IMR-90 (cell line): ENCODE results near the gene TGFBI. TPM values are rescaled to one million over a fixed set of nuclear protein-coding genes. Genes with fewer than 3 reads are reported as not detected.

ENCODE experiments used
- ATAC-seq: fragments of 200-7000 bp; cut with Tn5 transposase; 2 replicates; pipeline ENCODE4 v1.9.1; 2020; ENCODE audit warnings: low read depth, mild to moderate bottlenecking, moderate library complexity
- BruUV-seq: library from RNA; stranded (reverse); fragments of 400-500 nt; replicated peaks from 2 replicates; lab custom pipeline; 2021; lab: Mats Ljungman, UMichigan
- CTCF ChIA-PET: fragments of 300-600 bp; formaldehyde crosslinking; extraction: SDS; loops from one replicate; lab custom pipeline; 2021; ENCODE audit warnings: antibody characterized with exemption; lab: Yijun Ruan, JAX
- POLR2A ChIA-PET: fragments of 300-600 bp; sonication (Branson Sonifier 250); formaldehyde crosslinking; loops from one replicate; lab custom pipeline; 2022; ENCODE audit warnings: antibody characterized with exemption; ENCODE audit not compliant: unreplicated experiment; lab: Charles Lee
- DNase-seq: peaks from one replicate; pipeline ENCODE4 v3.0.0; 2013
- H2AFZ ChIP-seq: replicated peaks from 2 replicates; pipeline ENCODE3; 2013; ENCODE audit warnings: low read length, mild to moderate bottlenecking; ENCODE audit not compliant: poor library complexity
- H2AK5ac ChIP-seq: 2 replicates; pipeline ENCODE4 v1.6.1; 2013; ENCODE audit warnings: low read depth, low read length, inconsistent platforms
- H2AK9ac ChIP-seq: replicated peaks from 2 replicates; pipeline ENCODE3; 2013; ENCODE audit warnings: mild to moderate bottlenecking, low read depth, low read length, moderate library complexity; ENCODE audit not compliant: poor library complexity
- H2BK120ac ChIP-seq: 2 replicates; pipeline ENCODE4 v1.6.1; 2013; ENCODE audit warnings: low read depth, low read length, inconsistent platforms
- H2BK15ac ChIP-seq: 3 replicates; pipeline ENCODE4 v1.6.1; 2013; ENCODE audit warnings: low read depth, low read length, inconsistent platforms
- H2BK20ac ChIP-seq: 2 replicates; pipeline ENCODE4 v1.6.1; 2013; ENCODE audit warnings: low read depth, mild to moderate bottlenecking, inconsistent platforms, low read length, moderate library complexity
- H2BK5ac ChIP-seq: 2 replicates; pipeline ENCODE4 v1.6.1; 2013; ENCODE audit warnings: mild to moderate bottlenecking, low read depth, low read length, inconsistent platforms; ENCODE audit not compliant: poor library complexity, severe bottlenecking
- H3K14ac ChIP-seq: replicated peaks from 2 replicates; pipeline ENCODE4 v1.6.1; 2013; ENCODE audit warnings: low read depth, low read length, inconsistent platforms
- H3K18ac ChIP-seq: 2 replicates; pipeline ENCODE4 v1.6.1; 2013; ENCODE audit warnings: low read depth, low read length, control low read depth
- H3K23ac ChIP-seq: 2 replicates; pipeline ENCODE4 v1.6.1; 2013; ENCODE audit warnings: low read depth, low read length, inconsistent platforms
- H3K27ac ChIP-seq: 2 replicates; pipeline ENCODE4 v1.5.1; 2013; ENCODE audit warnings: mild to moderate bottlenecking, control low read depth, low read length; ENCODE audit not compliant: insufficient read depth
- H3K27me3 ChIP-seq: 2 replicates; pipeline ENCODE4 v1.6.1; 2013; ENCODE audit warnings: low read length; ENCODE audit not compliant: control insufficient read depth, insufficient read depth
- H3K36me3 ChIP-seq: 2 replicates; pipeline ENCODE4 v1.6.1; 2013; ENCODE audit warnings: low read length, mixed read lengths; ENCODE audit not compliant: control insufficient read depth, insufficient read depth
- H3K4ac ChIP-seq: 2 replicates; pipeline ENCODE4 v1.6.1; 2013; ENCODE audit warnings: low read depth, low read length, inconsistent platforms
- H3K4me1 ChIP-seq: 2 replicates; pipeline ENCODE4 v1.6.1; 2013; ENCODE audit warnings: low read length, mixed read lengths; ENCODE audit not compliant: control insufficient read depth, insufficient read depth
- H3K4me2 ChIP-seq: 2 replicates; pipeline ENCODE4 v1.6.1; 2013; ENCODE audit warnings: low read depth, mild to moderate bottlenecking, control low read depth, low read length, moderate library complexity
- H3K4me3 ChIP-seq: 2 replicates; pipeline ENCODE4 v1.5.1; 2013; ENCODE audit warnings: low read depth, mild to moderate bottlenecking, control low read depth, low read length, moderate library complexity; ENCODE audit not compliant: insufficient read depth
- H3K56ac ChIP-seq: 2 replicates; pipeline ENCODE4 v1.6.1; 2013; ENCODE audit warnings: low read length, inconsistent platforms; ENCODE audit not compliant: insufficient read depth; ENCODE audit errors: extremely low read depth
- H3K79me1 ChIP-seq, 2 experiments: 2 replicates each; pipeline ENCODE4 v1.6.1; 2013; ENCODE audit warnings: low read length in 2 of 2, inconsistent platforms in 1 of 2, low read depth in 1 of 2
- H3K9ac ChIP-seq: 2 replicates; pipeline ENCODE4 v1.6.1; 2013; ENCODE audit warnings: low read depth, low read length, control low read depth
- H3K9me1 ChIP-seq: 2 replicates; pipeline ENCODE4 v1.6.1; 2013; ENCODE audit warnings: low read length, inconsistent platforms; ENCODE audit not compliant: insufficient read depth
- H3K9me3 ChIP-seq: 2 replicates; pipeline ENCODE4 v1.6.1; 2013; ENCODE audit warnings: low read length; ENCODE audit not compliant: control insufficient read depth, insufficient read depth
- H4K20me1 ChIP-seq: 2 replicates; pipeline ENCODE4 v1.6.1; 2013; ENCODE audit warnings: low read length, inconsistent platforms; ENCODE audit not compliant: insufficient read depth
- H4K5ac ChIP-seq: 2 replicates; pipeline ENCODE4 v1.6.1; 2013; ENCODE audit warnings: mild to moderate bottlenecking, low read depth, low read length, control low read depth
- H4K8ac ChIP-seq, 2 experiments: 2 replicates each; pipeline ENCODE4 v1.6.1; 2013; ENCODE audit warnings: low read depth in 2 of 2, low read length in 2 of 2, control low read depth in 1 of 2, inconsistent platforms in 1 of 2
- H4K91ac ChIP-seq: 2 replicates; pipeline ENCODE4 v1.6.1; 2013; ENCODE audit warnings: low read depth, low read length, inconsistent platforms; ENCODE audit not compliant: insufficient read depth
- CHD1 ChIP-seq: IDR thresholded peaks from 2 replicates; pipeline ENCODE4 v1.6.1; 2012; ENCODE audit warnings: low read depth, low read length, improper control_type of control experiment
- MAZ ChIP-seq: IDR thresholded peaks from 2 replicates; pipeline ENCODE4 v1.6.1; 2012; ENCODE audit warnings: low read depth, mild to moderate bottlenecking, low read length, improper control_type of control experiment, moderate library complexity, borderline replicate concordance
- NFE2L2 ChIP-seq: fragments of 150-350 bp; IDR thresholded peaks from 2 replicates; pipeline ENCODE4 v1.6.1; 2016; ENCODE audit warnings: low read depth, mild to moderate bottlenecking, low read length
- POLR2A ChIP-seq: IDR thresholded peaks from 2 replicates; pipeline ENCODE4 v1.6.1; 2012; ENCODE audit warnings: mild to moderate bottlenecking, low read depth, low read length
- RAD21 ChIP-seq: IDR thresholded peaks from 2 replicates; pipeline ENCODE4 v1.6.1; 2012; ENCODE audit warnings: low read length, improper control_type of control experiment
- RCOR1 ChIP-seq: IDR thresholded peaks from 2 replicates; pipeline ENCODE4 v1.6.1; 2012; ENCODE audit warnings: mild to moderate bottlenecking, low read length, improper control_type of control experiment; ENCODE audit not compliant: insufficient replicate concordance
- USF2 ChIP-seq: fragments of 150-350 bp; IDR thresholded peaks from 2 replicates; pipeline ENCODE4 v1.6.1; 2017; ENCODE audit warnings: mild to moderate bottlenecking, antibody characterized with exemption, low read length, low read depth
- WGBS, 2 experiments: methylation state at CpG; one replicate each; pipeline versions ENCODE4 v1.1.5 to v1.1.7; 2013; ENCODE audit warnings: missing lambda C conversion rate in 2 of 2; ENCODE audit not compliant: insufficient read length in 1 of 2; ENCODE audit errors: extremely low coverage in 2 of 2; 5-methylcytosine and 5-hydroxymethylcytosine counted together
- dilution Hi-C: fragments of 300-500 bp; cut with HindIII; formaldehyde crosslinking; loops from one replicate; pipeline ENCODE4 v1.14.3; 2018; ENCODE audit warnings: low sequenced_read_pairs; ENCODE audit not compliant: unreplicated experiment
- in situ Hi-C: fragments of 300-500 bp; cut with MboI; formaldehyde crosslinking; loops from 3 replicates; pipeline ENCODE4 v1.14.3; 2019; ENCODE audit warnings: low sequenced_read_pairs, inconsistent platforms, mixed read lengths
- intact Hi-C: fragments of 100-400 bp; cut with micrococcal nuclease; formaldehyde crosslinking; loops from 2 replicates; pipeline ENCODE4 v1.10.0; 2022
- microRNA-seq, 2 experiments: library from miRNA; stranded (forward) in 1 of 2; unstranded in 1 of 2; fragments of 10-50 nt in 1 of 2; fragments of <30 nt in 1 of 2; gene quantifications in 1 of 2; microRNA quantifications in 1 of 2; one replicate each; pipeline versions ENCODE3 to v1.1.0; 2013 to 2020; ENCODE audit not compliant: insufficient read depth in 1 of 2, insufficient read length in 1 of 2, unreplicated experiment in 1 of 2
- polyA plus RNA-seq, 3 experiments: library from polyadenylated mRNA; depleted of rRNA; stranded (reverse); fragments of >200 nt; gene quantifications; 2 replicates each; pipeline ENCODE4 v1.2.3, GENCODE V29; 2012; ENCODE audit warnings: low replicate concordance in 1 of 3
- small RNA-seq, 5 experiments: library from RNA; depleted of rRNA; stranded (forward); fragments of <200 nt; gene quantifications; one replicate each; pipeline ENCODE3, GENCODE V24; 2012
- total RNA-seq: library from RNA; depleted of rRNA; stranded (reverse); fragments of >200 nt; gene quantifications from 2 replicates; pipeline ENCODE4 v1.2.3, GENCODE V29; 2012; rRNA removed

Gene TGFBI
- total and polyA plus RNA-seq, 2 of the 4 experiments (the other 2 are of a cell fraction): 618 to 1,551 TPM

DNA sequence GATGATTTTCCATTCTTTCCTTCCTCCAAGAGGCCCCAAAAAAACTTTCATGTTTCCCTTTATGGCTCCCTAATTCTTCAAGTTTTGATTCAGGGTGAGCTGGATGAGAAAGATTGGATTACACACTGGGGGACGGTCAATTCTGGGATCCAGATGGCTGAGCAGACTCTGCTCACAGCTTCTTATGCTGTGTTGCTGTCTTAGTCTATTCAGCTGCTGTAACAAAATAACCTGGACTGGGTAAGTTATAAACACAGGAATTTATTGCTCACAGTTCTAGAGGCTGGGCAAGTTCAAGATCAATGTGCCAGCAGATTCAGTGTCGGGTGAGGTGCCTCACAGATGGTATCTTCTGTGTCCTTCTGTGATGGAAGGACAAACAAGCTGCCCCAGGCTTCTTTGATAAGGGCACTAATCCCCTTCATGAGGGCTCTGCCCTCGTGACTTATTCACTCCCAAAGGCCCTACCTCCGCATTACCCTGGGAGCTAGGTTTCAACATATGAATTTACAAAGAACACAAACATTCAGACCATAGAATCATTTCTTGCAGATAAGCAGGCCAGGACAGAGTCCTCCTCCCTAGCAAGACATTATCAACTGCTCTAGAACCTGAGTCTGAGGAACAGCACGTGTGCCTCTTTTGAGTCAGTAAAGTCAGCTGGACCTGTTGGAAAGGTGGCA, 80.8 kb downstream of the TGFBI start:
- no peak overlapping the region for H3K9ac ChIP-seq
- no peaks in the 10 kb centered on the region for H4K20me1 ChIP-seq
- H3K36me3 ChIP-seq: no peaks in the 10 kb centered on the region
- H4K5ac ChIP-seq: no peak overlapping the region
- no peak overlapping the region for H2AK5ac ChIP-seq
- no peak overlapping the region for H3K4me3 ChIP-seq
- H2AK9ac ChIP-seq: no peak overlapping the region
- no CpG with 5 or more reads among the region's 5 CpGs for WGBS, 2 experiments
- dilution Hi-C loops (no loop called here), intact Hi-C loops (no loop called here), in situ Hi-C loops (loop anchor here (25.0 kb wide), 1 partner anchor 447 kb away; no protein-coding TSS in a partner anchor)
- H4K8ac ChIP-seq: no peak overlapping the region
- no peak overlapping the region for H2BK5ac ChIP-seq
- CTCF ChIA-PET: interaction anchor here (0.8 kb wide), 1 partner anchor 18 kb away, joined by 3 read pairs; no protein-coding TSS in a partner anchor
- H3K14ac ChIP-seq: no peak overlapping the region
- H2BK15ac ChIP-seq: no peak overlapping the region
- TF ChIP-seq MAZ (no peak), RAD21 (no peak), POLR2A (no peak), RCOR1 (no peak), CHD1 (no peak), NFE2L2 (no peak), USF2 (no peak)
- H3K79me1 ChIP-seq: no peaks in the 10 kb centered on the region
- no peak overlapping the region for H4K91ac ChIP-seq
- no peaks in the 10 kb centered on the region; the same call in 1 of the 2 replicates for H3K9me1 ChIP-seq
- no peak overlapping the region for H3K4ac ChIP-seq
- no peak overlapping the region for H3K27ac ChIP-seq
- H3K23ac ChIP-seq: no peak overlapping the region
- no peak overlapping the region for H2AFZ ChIP-seq
- H3K18ac ChIP-seq: no peak overlapping the region
- DNase-seq (no peak), ATAC-seq (no peak)
- no TSS peak for BruUV-seq
- no peak overlapping the region for H3K56ac ChIP-seq
- no peaks in the 10 kb centered on the region for H3K4me1 ChIP-seq
- H3K9me3 ChIP-seq: no peaks in the 10 kb centered on the region
- no peak overlapping the region for H2BK120ac ChIP-seq
- no peak overlapping the region for H2BK20ac ChIP-seq
- peaks cover 30% of the 10 kb centered on the region for H3K27me3 ChIP-seq
- POLR2A ChIA-PET: no interaction called here
- H3K4me2 ChIP-seq: no peak overlapping the region

Small RNA genes lying within 50 kb of the gene (microRNA-seq; reads per million reads assigned to microRNA genes)
- 82.7 reads per million, percentile 80 among the genes with 10 or more reads in this experiment for gene VTRNA2-1 (ENCODE audit: insufficient read depth, insufficient read length)

Small RNA genes lying within 50 kb of the gene (small RNA-seq; reads per million reads assigned to genes)
- gene VTRNA2-1: 2.3 to 221 (median 66.0) reads per million in 5 experiments

Other genes starting within 250 kb of the TGFBI start
- gene SLC25A48, start 194.3 kb upstream of the TGFBI start, total RNA-seq: not detected in 2 replicates
- not detected in 2 replicates for gene SLC25A48, start 194.3 kb upstream of the TGFBI start, polyA plus RNA-seq (2012; rRNA removed)
- gene IL9, start 133.1 kb upstream of the TGFBI start, total RNA-seq: not detected in 2 replicates
- not detected in 2 replicates for gene IL9, start 133.1 kb upstream of the TGFBI start, polyA plus RNA-seq (2012; rRNA removed)
- gene LECT2, start 74.0 kb upstream of the TGFBI start, total RNA-seq: not detected in 2 replicates
- gene LECT2, start 74.0 kb upstream of the TGFBI start, polyA plus RNA-seq (2012; rRNA removed): not detected in 2 replicates
- gene SMAD5, start 103.9 kb downstream of the TGFBI start, total RNA-seq: 73.3 and 101 TPM in 2 replicates
- gene SMAD5, start 103.9 kb downstream of the TGFBI start, polyA plus RNA-seq (2012; rRNA removed): 25.7 and 37.4 TPM in 2 replicates
- not detected in 2 replicates for gene SMIM32, start 164.2 kb downstream of the TGFBI start, total RNA-seq
- not detected in 2 replicates for gene SMIM32, start 164.2 kb downstream of the TGFBI start, polyA plus RNA-seq (2012; rRNA removed)